DOHH2 (cell line): Measurements from ENCODE around the gene ABCA5.

ENCODE experiments used
- H3F3A ChIP-seq: fragments of 200-600 bp; sonication (generic), shearing (Covaris generic); 2 replicates; pipeline ENCODE4 v1.6.0; 2016; ENCODE audit warnings: antibody characterized with exemption, mild to moderate bottlenecking; ENCODE audit not compliant: control insufficient read depth, insufficient read depth
- H3K27ac ChIP-seq: fragments of 200-600 bp; sonication (generic); 2 replicates; pipeline ENCODE4 v1.5.1; 2014; ENCODE audit warnings: low read depth, mild to moderate bottlenecking, low read length, moderate library complexity
- H3K27me3 ChIP-seq: fragments of 200-600 bp; sonication (generic); 2 replicates; pipeline ENCODE4 v1.6.1; 2014; ENCODE audit warnings: mild to moderate bottlenecking, low read length, mixed read lengths; ENCODE audit not compliant: control insufficient read depth
- H3K36me3 ChIP-seq: fragments of 200-600 bp; sonication (generic); 2 replicates; pipeline ENCODE4 v1.6.1; 2014; ENCODE audit warnings: mild to moderate bottlenecking, low read length, moderate library complexity, mixed read lengths; ENCODE audit not compliant: control insufficient read depth
- H3K4me1 ChIP-seq: fragments of 200-600 bp; sonication (generic); 2 replicates; pipeline ENCODE4 v1.6.1; 2014; ENCODE audit warnings: mild to moderate bottlenecking, low read length, mixed read lengths; ENCODE audit not compliant: control insufficient read depth
- H3K4me2 ChIP-seq: fragments of 200-600 bp; sonication (generic); 2 replicates; pipeline ENCODE4 v1.6.0; 2014; ENCODE audit warnings: mild to moderate bottlenecking, low read length, moderate library complexity
- H3K4me3 ChIP-seq: fragments of 200-600 bp; sonication (generic); 2 replicates; pipeline ENCODE4 v1.5.1; 2014; ENCODE audit warnings: mild to moderate bottlenecking, low read length, mixed read lengths
- H3K79me2 ChIP-seq: fragments of 200-600 bp; sonication (generic); 2 replicates; pipeline ENCODE4 v1.6.1; 2014; ENCODE audit warnings: mild to moderate bottlenecking, low read length, mixed read lengths; ENCODE audit not compliant: control insufficient read depth
- H3K9me2 ChIP-seq: fragments of 200-600 bp; sonication (generic); replicated peaks from 2 replicates; pipeline ENCODE4 v1.6.1; 2014; ENCODE audit warnings: mild to moderate bottlenecking, low read length, mixed read lengths; ENCODE audit not compliant: control insufficient read depth
- H3K9me3 ChIP-seq: fragments of 200-600 bp; sonication (generic); 2 replicates; pipeline ENCODE4 v1.6.1; 2014; ENCODE audit warnings: antibody characterized with exemption, low read length, mixed read lengths; ENCODE audit not compliant: control insufficient read depth, insufficient read depth
- H4K20me1 ChIP-seq: fragments of 200-600 bp; sonication (generic); 2 replicates; pipeline ENCODE4 v1.6.0; 2014; ENCODE audit warnings: low read depth, mild to moderate bottlenecking, antibody characterized with exemption, low read length, moderate library complexity; ENCODE audit not compliant: control insufficient read depth, insufficient read depth
- CTCF ChIP-seq: fragments of 200-600 bp; sonication (generic); IDR thresholded peaks from one replicate; pipeline ENCODE4 v1.5.1; 2014; ENCODE audit warnings: antibody characterized with exemption, mild to moderate bottlenecking, low read depth, low read length; ENCODE audit not compliant: poor library complexity, severe bottlenecking
- EZH2phosphoT487 ChIP-seq: fragments of 200-600 bp; sonication (generic); IDR thresholded peaks from 2 replicates; pipeline ENCODE4 v1.6.1; 2017; ENCODE audit warnings: borderline replicate concordance, mild to moderate bottlenecking, antibody characterized with exemption, low read length, moderate library complexity, mixed read lengths

The ABCA5 gene

GRCh38 chr17:69336580-69336979 is 9.6 kb upstream of the ABCA5 start:
- Histone ChIP-seq H3K27me3 (peaks cover 12% of the 10 kb centered on the region), H3K9me3 (no peaks in the 10 kb centered on the region; the same call in 1 of the 2 replicates), H3K4me2 (no peak overlapping the region), H3K9me2 (no peaks in the 10 kb centered on the region), H3K4me1 (no peaks in the 10 kb centered on the region), H3K36me3 (no peaks in the 10 kb centered on the region), H3K4me3 (no peak overlapping the region), H4K20me1 (no peaks in the 10 kb centered on the region), H3F3A (no peaks in the 10 kb centered on the region), H3K79me2 (no peaks in the 10 kb centered on the region), H3K27ac (no peak overlapping the region)
- no peak for TF ChIP-seq CTCF
- TF ChIP-seq EZH2phosphoT487: no peak

- Histone ChIP-seq H3K4me1 (no peaks in the 10 kb centered on the region), H3K9me3 (no peaks in the 10 kb centered on the region; the same call in 1 of the 2 replicates), H3K27ac (no peak overlapping the region), H3K27me3 (peaks cover 12% of the 10 kb centered on the region), H3K36me3 (no peaks in the 10 kb centered on the region), H3K4me2 (no peak overlapping the region), H3K9me2 (no peaks in the 10 kb centered on the region), H3K4me3 (no peak overlapping the region), H3K79me2 (no peaks in the 10 kb centered on the region), H4K20me1 (no peaks in the 10 kb centered on the region), H3F3A (no peaks in the 10 kb centered on the region)
- TF ChIP-seq EZH2phosphoT487 (no peak), CTCF (no peak)
These were observed 8.1 kb upstream of the ABCA5 start for GRCh38 chr17:69335058-69335457.

GRCh38 chr17:69333561-69333960 is 6.6 kb upstream of the ABCA5 start:
- Histone ChIP-seq H3K9me2 (no peaks in the 10 kb centered on the region), H3K27me3 (peaks cover 12% of the 10 kb centered on the region), H4K20me1 (no peaks in the 10 kb centered on the region), H3K36me3 (no peaks in the 10 kb centered on the region), H3K4me1 (no peaks in the 10 kb centered on the region), H3K79me2 (no peaks in the 10 kb centered on the region), H3K9me3 (no peaks in the 10 kb centered on the region; the same call in 1 of the 2 replicates), H3K4me2 (no peak overlapping the region), H3K4me3 (no peak overlapping the region), H3K27ac (no peak overlapping the region), H3F3A (no peaks in the 10 kb centered on the region)
- TF ChIP-seq CTCF (no peak), EZH2phosphoT487 (no peak)
